ENCODE results near the gene FARS2. TPM values are rescaled to one million over a fixed set of nuclear protein-coding genes. Genes with fewer than 3 reads are reported as not detected.

Gene FARS2
- total RNA-seq, 2 donors from 2014 or later, result 16.2 to 18.3 TPM

- no peaks in the 10 kb centered on the region for H3K27me3 Mint-ChIP-seq (ENCODE audit: insufficient read depth)
- Histone ChIP-seq H3K4me3 (ENCODE audit: low read length) (no peak overlapping the region), H3K9ac (ENCODE audit: extremely low read depth, low read length, poor library complexity, severe bottlenecking) (no peak overlapping the region), H3K4me1 (ENCODE audit: control insufficient read depth, insufficient read depth, low read length) (no peaks in the 10 kb centered on the region), H3K27ac (ENCODE audit: low read depth, low read length) (no peak overlapping the region), H3K9me3 (ENCODE audit: control insufficient read depth, low read length) (peaks cover 13% of the 10 kb centered on the region), H3K27me3 (ENCODE audit: control insufficient read depth, insufficient read depth, low read length, poor library complexity, severe bottlenecking) (no peaks in the 10 kb centered on the region), H3K36me3 (ENCODE audit: control insufficient read depth, insufficient read depth, low read length) (no peaks in the 10 kb centered on the region)
- no peak overlapping the region for H3K27ac Mint-ChIP-seq
- no peak for TF ChIP-seq CTCF (conservative IDR thresholded peaks at IDR 0.05)
- 92 to 100% methylated on average over 6 to 11 of the region's 11 CpGs for WGBS, 2 experiments (ENCODE audit: insufficient coverage in 1 of 2, insufficient read length in 1 of 2)
- peaks cover 17% of the 10 kb centered on the region for H3K9me3 Mint-ChIP-seq
- DNase-seq, result no peak
- H3K4me1 Mint-ChIP-seq, result no peaks in the 10 kb centered on the region
- no peak overlapping the region for H3K4me3 Mint-ChIP-seq
- H3K36me3 Mint-ChIP-seq (ENCODE audit: low read depth), result peaks cover 19% of the 10 kb centered on the region
Measured at GRCh38 chr6:5772408-5773120, 511.3 kb downstream of the FARS2 start.

- Mint-ChIP-seq H3K9me3 (no peaks in the 10 kb centered on the region), H3K36me3 (ENCODE audit: low read depth) (peaks cover 7% of the 10 kb centered on the region), H3K4me3 (no peak overlapping the region), H3K27me3 (ENCODE audit: insufficient read depth) (no peaks in the 10 kb centered on the region), H3K27ac (no peak overlapping the region), H3K4me1 (no peaks in the 10 kb centered on the region)
- Histone ChIP-seq H3K27me3 (ENCODE audit: control insufficient read depth, insufficient read depth, low read length, poor library complexity, severe bottlenecking) (no peaks in the 10 kb centered on the region), H3K27ac (ENCODE audit: low read depth, low read length) (no peak overlapping the region), H3K9me3 (ENCODE audit: control insufficient read depth, low read length) (no peaks in the 10 kb centered on the region), H3K36me3 (ENCODE audit: control insufficient read depth, insufficient read depth, low read length) (no peaks in the 10 kb centered on the region), H3K4me1 (ENCODE audit: control insufficient read depth, insufficient read depth, low read length) (no peaks in the 10 kb centered on the region), H3K4me3 (ENCODE audit: low read length) (no peak overlapping the region), H3K9ac (ENCODE audit: extremely low read depth, low read length, poor library complexity, severe bottlenecking) (no peak overlapping the region)
- DNase-seq, result no peak
- TF ChIP-seq CTCF (conservative IDR thresholded peaks at IDR 0.05), result no peak
- WGBS, 2 experiments (ENCODE audit: insufficient coverage in 1 of 2, insufficient read length in 1 of 2), result 93 to 96% methylated on average over 6 of the region's 6 CpGs
Measured at GRCh38 chr6:5776104-5776503, 514.8 kb downstream of the FARS2 start.

- H3K9ac ChIP-seq (ENCODE audit: extremely low read depth, low read length, poor library complexity, severe bottlenecking), result no peak overlapping the region
- H3K4me1 Mint-ChIP-seq, result no peaks in the 10 kb centered on the region
- no peaks in the 10 kb centered on the region for H3K27me3 ChIP-seq (ENCODE audit: control insufficient read depth, insufficient read depth, low read length, poor library complexity, severe bottlenecking)
- no peak overlapping the region for H3K27ac Mint-ChIP-seq
- H3K4me3 Mint-ChIP-seq, result no peak overlapping the region
- no peak overlapping the region for H3K4me3 ChIP-seq (ENCODE audit: low read length)
- no peaks in the 10 kb centered on the region for H3K36me3 ChIP-seq (ENCODE audit: control insufficient read depth, insufficient read depth, low read length)
- H3K36me3 Mint-ChIP-seq (ENCODE audit: low read depth), result peaks cover 7% of the 10 kb centered on the region
- H3K27me3 Mint-ChIP-seq (ENCODE audit: insufficient read depth), result no peaks in the 10 kb centered on the region
- H3K4me1 ChIP-seq (ENCODE audit: control insufficient read depth, insufficient read depth, low read length), result no peaks in the 10 kb centered on the region
- TF ChIP-seq CTCF (conservative IDR thresholded peaks at IDR 0.05), result no peak
- no peaks in the 10 kb centered on the region for H3K9me3 Mint-ChIP-seq
- no peaks in the 10 kb centered on the region for H3K9me3 ChIP-seq (ENCODE audit: control insufficient read depth, low read length)
- no peak for DNase-seq
- WGBS, 2 experiments (ENCODE audit: insufficient coverage in 1 of 2, insufficient read length in 1 of 2), result 93 to 94% methylated on average over 10 to 12 of the region's 12 CpGs
- H3K27ac ChIP-seq (ENCODE audit: low read depth, low read length), result peak overlapping the region; percentile 38
Measured at GRCh38 chr6:5776706-5777390, 515.5 kb downstream of the FARS2 start.
